22Rv1 (cell line): ENCODE measurements around the gene ZDHHC3.

Experiments used
- H3K27ac ChIP-seq: fragments of 450-650 bp; 2 replicates; pipeline ENCODE4 v1.5.1; 2017
- CTCF ChIP-seq: fragments of 450-650 bp; IDR thresholded peaks from 2 replicates; pipeline ENCODE4 v1.5.1; 2017; ENCODE audit warnings: mild to moderate bottlenecking
- ZFX ChIP-seq: fragments of 450-650 bp; IDR thresholded peaks from 2 replicates; pipeline ENCODE4 v1.6.1; 2017; ENCODE audit warnings: antibody characterized with exemption, borderline replicate concordance

The ZDHHC3 gene

GRCh38 chr3:44926172-44926571 is 49.8 kb downstream of the ZDHHC3 start:
- H3K27ac ChIP-seq: no peak overlapping the region
- TF ChIP-seq CTCF (peak; percentile 48), ZFX (no peak)

- H3K27ac ChIP-seq: no peak overlapping the region
Observed at GRCh38 chr3:44924457-44925084, 51.4 kb downstream of the ZDHHC3 start.

GRCh38 chr3:44923632-44924456 is 52.1 kb downstream of the ZDHHC3 start:
- TF ChIP-seq CTCF (no peak), ZFX (no peak)
- no peak overlapping the region for H3K27ac ChIP-seq

More at GRCh38 chr3:44924457-44925084, 51.4 kb downstream of the ZDHHC3 start:
- TF ChIP-seq CTCF (no peak), ZFX (no peak)

- no peak for TF ChIP-seq ZFX
- TF ChIP-seq CTCF: no peak
- H3K27ac ChIP-seq: no peak overlapping the region
Observed at GRCh38 chr3:44920081-44920480, 55.9 kb downstream of the ZDHHC3 start.

GRCh38 chr3:44918581-44918980 is 57.4 kb downstream of the ZDHHC3 start:
- TF ChIP-seq ZFX (no peak), CTCF (no peak)
- no peak overlapping the region for H3K27ac ChIP-seq

- no peak overlapping the region for H3K27ac ChIP-seq
- no peak for TF ChIP-seq ZFX
- no peak for TF ChIP-seq CTCF
Observed at GRCh38 chr3:44918087-44918486, 57.9 kb downstream of the ZDHHC3 start.
